ENCODE measurements around the gene SLC50A1. TPM values are rescaled to one million over a fixed set of nuclear protein-coding genes. Genes with fewer than 3 reads are reported as not detected.

SLC50A1 gene
- total RNA-seq, 1 donor from 2014 or later = 25.9 TPM

DNA sequence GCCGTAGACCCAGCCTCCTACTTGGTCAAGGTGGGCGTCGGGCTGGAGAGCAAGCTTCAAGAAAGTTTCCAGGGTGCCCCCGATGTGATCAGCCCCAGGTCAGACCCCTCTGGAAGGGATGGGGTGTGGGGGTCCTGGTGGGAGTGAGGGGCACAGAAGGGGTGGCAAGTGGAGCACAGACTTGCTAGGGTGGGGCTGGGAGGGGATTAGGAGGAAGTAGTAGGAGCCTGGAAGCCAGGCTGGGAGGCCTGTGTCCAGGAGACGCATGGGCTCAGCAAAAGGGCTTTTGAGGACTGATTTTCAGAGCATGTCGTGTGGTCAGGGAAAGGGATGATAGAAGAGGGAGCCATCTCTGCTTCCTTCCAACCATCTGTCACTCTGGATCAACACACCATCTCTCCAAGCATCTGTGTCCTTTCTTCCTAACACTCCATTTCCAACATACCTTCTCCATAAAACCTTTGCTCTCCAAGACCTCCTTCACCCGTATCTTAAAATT, 46.4 kb downstream of the SLC50A1 start:
- no peak for DNase-seq (ENCODE audit: low spot score in 2 of 2, unreplicated experiment in 2 of 2)
- Mint-ChIP-seq H3K36me3 (no peaks in the 10 kb centered on the region), H3K27me3 (ENCODE audit: low read depth) (no peaks in the 10 kb centered on the region), H3K9me3 (no peaks in the 10 kb centered on the region), H3K27ac (no peak overlapping the region), H3K4me1 (no peaks in the 10 kb centered on the region), H3K4me3 (no peak overlapping the region)
- TF ChIP-seq, protein P1, sequence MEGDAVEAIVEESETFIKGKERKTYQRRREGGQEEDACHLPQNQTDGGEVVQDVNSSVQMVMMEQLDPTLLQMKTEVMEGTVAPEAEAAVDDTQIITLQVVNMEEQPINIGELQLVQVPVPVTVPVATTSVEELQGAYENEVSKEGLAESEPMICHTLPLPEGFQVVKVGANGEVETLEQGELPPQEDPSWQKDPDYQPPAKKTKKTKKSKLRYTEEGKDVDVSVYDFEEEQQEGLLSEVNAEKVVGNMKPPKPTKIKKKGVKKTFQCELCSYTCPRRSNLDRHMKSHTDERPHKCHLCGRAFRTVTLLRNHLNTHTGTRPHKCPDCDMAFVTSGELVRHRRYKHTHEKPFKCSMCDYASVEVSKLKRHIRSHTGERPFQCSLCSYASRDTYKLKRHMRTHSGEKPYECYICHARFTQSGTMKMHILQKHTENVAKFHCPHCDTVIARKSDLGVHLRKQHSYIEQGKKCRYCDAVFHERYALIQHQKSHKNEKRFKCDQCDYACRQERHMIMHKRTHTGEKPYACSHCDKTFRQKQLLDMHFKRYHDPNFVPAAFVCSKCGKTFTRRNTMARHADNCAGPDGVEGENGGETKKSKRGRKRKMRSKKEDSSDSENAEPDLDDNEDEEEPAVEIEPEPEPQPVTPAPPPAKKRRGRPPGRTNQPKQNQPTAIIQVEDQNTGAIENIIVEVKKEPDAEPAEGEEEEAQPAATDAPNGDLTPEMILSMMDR (IDR thresholded peaks at IDR 0.05; ENCODE audit: unreplicated experiment) = no peak

DNA sequence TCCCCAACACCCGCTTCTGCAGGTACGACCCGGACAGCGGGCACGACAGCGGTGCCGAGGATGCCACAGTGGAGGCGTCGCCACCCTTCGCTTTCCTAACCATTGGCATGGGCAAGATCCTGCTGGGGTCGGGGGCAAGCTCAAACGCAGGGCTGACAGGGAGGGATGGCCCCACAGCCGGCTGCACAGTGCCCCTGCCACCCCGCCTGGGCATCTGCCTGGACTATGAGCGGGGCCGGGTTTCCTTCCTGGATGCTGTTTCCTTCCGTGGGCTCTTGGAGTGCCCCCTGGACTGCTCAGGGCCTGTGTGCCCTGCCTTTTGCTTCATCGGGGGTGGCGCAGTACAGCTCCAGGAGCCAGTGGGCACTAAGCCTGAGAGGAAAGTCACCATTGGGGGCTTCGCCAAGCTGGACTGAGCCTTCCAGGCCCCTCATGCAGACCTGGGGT, 48.1 kb downstream of the SLC50A1 start:
- Mint-ChIP-seq H3K36me3 (no peaks in the 10 kb centered on the region), H3K4me3 (no peak overlapping the region), H3K4me1 (peaks cover 3% of the 10 kb centered on the region)

DNA sequence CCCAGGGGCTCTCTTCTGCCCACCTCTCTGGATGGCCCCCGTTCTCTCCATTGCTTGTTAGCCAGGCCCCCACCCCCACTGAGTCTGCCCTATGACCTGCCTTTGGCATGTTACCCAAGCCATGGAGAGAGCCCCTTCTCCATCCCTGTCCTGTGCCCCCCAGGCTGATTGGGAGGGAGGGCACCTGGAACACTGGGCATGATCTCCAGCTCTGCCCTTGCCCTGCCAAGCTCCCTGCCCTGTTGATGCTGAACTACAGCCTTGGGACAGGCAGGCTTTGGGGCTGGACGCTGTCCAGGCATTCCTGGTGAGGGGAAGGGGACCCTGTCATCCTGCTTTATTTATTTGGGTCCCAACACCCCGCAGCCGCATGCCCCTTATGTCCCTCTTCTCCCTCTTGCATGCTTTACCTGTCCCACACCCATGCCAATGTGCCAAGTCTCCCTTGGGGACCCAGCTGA, 48.7 kb downstream of the SLC50A1 start:
- TF ChIP-seq, protein P1 (IDR thresholded peaks at IDR 0.05; ENCODE audit: unreplicated experiment) = no peak
- Mint-ChIP-seq H3K4me1 (peaks cover 3% of the 10 kb centered on the region), H3K27ac (no peak overlapping the region), H3K4me3 (no peak overlapping the region), H3K9me3 (no peaks in the 10 kb centered on the region), H3K27me3 (ENCODE audit: low read depth) (no peaks in the 10 kb centered on the region), H3K36me3 (no peaks in the 10 kb centered on the region)
- DNase-seq (ENCODE audit: low spot score in 2 of 2, unreplicated experiment in 2 of 2) = no peak

More for the DNA sequence above, 48.1 kb downstream of the SLC50A1 start:
- no peak for DNase-seq (ENCODE audit: low spot score in 2 of 2, unreplicated experiment in 2 of 2)
- no peak overlapping the region for H3K27ac Mint-ChIP-seq
- H3K9me3 Mint-ChIP-seq = no peaks in the 10 kb centered on the region
- H3K27me3 Mint-ChIP-seq (ENCODE audit: low read depth) = no peaks in the 10 kb centered on the region
- TF ChIP-seq, protein P1 (IDR thresholded peaks at IDR 0.05; ENCODE audit: unreplicated experiment) = no peak

DNA sequence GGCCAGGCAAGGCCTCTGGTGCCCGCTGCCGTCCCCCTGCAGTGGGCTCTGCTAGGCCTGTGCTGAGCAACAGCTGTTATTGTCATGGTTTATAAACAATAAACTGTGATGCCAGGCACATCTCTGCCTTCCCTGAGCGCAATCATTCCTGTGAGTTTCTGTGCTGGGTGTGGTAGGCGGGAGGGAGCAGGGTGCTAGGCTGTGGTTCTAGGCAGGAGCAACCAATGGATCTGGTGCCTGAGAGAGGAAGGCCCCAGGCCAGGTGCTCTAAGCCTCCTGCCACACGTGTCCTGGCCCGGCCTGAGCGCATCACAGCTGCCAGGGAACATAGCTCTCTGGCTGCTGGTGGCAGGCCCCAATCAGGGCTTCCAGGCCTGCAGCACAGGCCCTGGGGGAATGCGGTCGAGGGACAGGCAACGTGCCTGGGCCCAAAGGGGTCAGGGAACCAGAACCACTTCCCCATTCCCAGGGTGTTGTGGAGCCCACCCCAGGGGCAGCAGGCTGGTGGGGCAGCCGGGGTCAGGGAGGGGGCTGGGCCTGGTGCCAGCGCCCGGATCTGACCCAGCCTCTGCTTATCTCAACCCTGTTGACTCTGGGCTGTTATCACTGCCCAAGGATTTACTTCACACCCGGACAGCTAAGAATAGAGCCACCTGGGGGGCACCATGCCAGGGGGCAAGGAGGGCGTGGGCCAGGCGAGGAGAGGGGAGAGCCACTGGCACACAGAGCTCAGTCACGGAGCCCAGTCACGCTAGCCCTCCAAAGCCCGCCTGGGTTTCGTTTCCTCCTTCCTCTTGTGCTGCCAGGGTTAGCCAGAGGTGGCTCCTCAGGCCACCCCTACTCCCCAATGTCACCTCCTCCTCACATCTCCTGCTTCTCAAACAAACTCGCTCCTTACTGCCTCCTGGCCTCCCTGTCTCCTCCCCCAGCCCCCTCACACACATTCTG, 49.5 kb downstream of the SLC50A1 start:
- H3K9me3 Mint-ChIP-seq = no peaks in the 10 kb centered on the region
- TF ChIP-seq, protein P1 (IDR thresholded peaks at IDR 0.05; ENCODE audit: unreplicated experiment) = no peak
- no peak overlapping the region for H3K27ac Mint-ChIP-seq
- no peaks in the 10 kb centered on the region for H3K36me3 Mint-ChIP-seq
- H3K4me1 Mint-ChIP-seq = peaks cover 3% of the 10 kb centered on the region
- H3K4me3 Mint-ChIP-seq = no peak overlapping the region
- DNase-seq (ENCODE audit: low spot score in 2 of 2, unreplicated experiment in 2 of 2) = no peak
- no peaks in the 10 kb centered on the region for H3K27me3 Mint-ChIP-seq (ENCODE audit: low read depth)

DNA sequence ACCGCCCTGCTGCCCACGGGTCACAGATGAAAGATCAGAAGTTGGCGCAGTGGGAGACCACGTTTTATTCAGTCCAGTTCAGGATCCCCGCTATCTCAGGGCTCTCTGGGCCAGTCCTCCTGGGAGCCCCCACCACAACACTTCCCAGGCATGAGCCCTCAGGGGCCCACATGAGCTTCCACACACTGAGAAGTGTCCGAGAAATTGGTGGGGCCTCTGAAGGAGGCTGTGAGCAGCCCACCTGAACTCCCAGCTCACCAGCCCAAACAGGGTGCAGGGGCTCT, 50.1 kb downstream of the SLC50A1 start:
- DNase-seq (ENCODE audit: low spot score in 2 of 2, unreplicated experiment in 2 of 2) = no peak

More for the DNA sequence above, 50.1 kb downstream of the SLC50A1 start:
- H3K27ac Mint-ChIP-seq = no peak overlapping the region
- H3K36me3 Mint-ChIP-seq = no peaks in the 10 kb centered on the region
- H3K9me3 Mint-ChIP-seq = no peaks in the 10 kb centered on the region
- H3K27me3 Mint-ChIP-seq (ENCODE audit: low read depth) = no peaks in the 10 kb centered on the region
- H3K4me1 Mint-ChIP-seq = peaks cover 3% of the 10 kb centered on the region
- TF ChIP-seq, protein P1 (IDR thresholded peaks at IDR 0.05; ENCODE audit: unreplicated experiment) = no peak
- no peak overlapping the region for H3K4me3 Mint-ChIP-seq
